MCF 10A (cell line): Measurements from ENCODE around the gene PNMT. TPM values are rescaled to one million over a fixed set of nuclear protein-coding genes. Genes with fewer than 3 reads are reported as not detected.

Source experiments
- BruUV-seq: library from RNA; stranded (reverse); fragments of 400-500 nt; replicated peaks from 2 replicates; lab custom pipeline; 2021; lab: Mats Ljungman, UMichigan
- CTCF ChIA-PET: fragments of 300-600 bp; sonication (Branson Sonifier 250); formaldehyde crosslinking; extraction: SDS; loops from one replicate; lab custom pipeline; 2021; ENCODE audit warnings: antibody characterized with exemption, inconsistent platforms; lab: Yijun Ruan, JAX
- POLR2A ChIA-PET: fragments of 300-600, 350-650 bp; sonication (Branson Sonifier 250); formaldehyde crosslinking; extraction: SDS; loops from one replicate; lab custom pipeline; 2020; ENCODE audit warnings: antibody characterized with exemption, inconsistent platforms; lab: Yijun Ruan, JAX
- DNase-seq: peaks from one replicate; pipeline ENCODE4 v3.0.0-alpha.2; 2018; ENCODE audit not compliant: unreplicated experiment
- H3K27ac Mint-ChIP-seq: one replicate; pipeline ENCODE4 v1.8.0; 2022; ENCODE audit warnings: mild to moderate bottlenecking, low read depth, mixed read lengths; ENCODE audit not compliant: unreplicated experiment
- H3K27me3 Mint-ChIP-seq: one replicate; pipeline ENCODE4 v1.8.0; 2022; ENCODE audit warnings: mixed read lengths; ENCODE audit not compliant: insufficient read depth, unreplicated experiment
- H3K36me3 Mint-ChIP-seq: one replicate; pipeline ENCODE4 v1.8.0; 2022; ENCODE audit warnings: mild to moderate bottlenecking, moderate library complexity, mixed read lengths; ENCODE audit not compliant: insufficient read depth, unreplicated experiment
- H3K4me1 Mint-ChIP-seq: one replicate; pipeline ENCODE4 v1.8.0; 2022; ENCODE audit warnings: mixed read lengths; ENCODE audit not compliant: insufficient read depth, unreplicated experiment
- H3K4me3 Mint-ChIP-seq: one replicate; pipeline ENCODE4 v1.8.0; 2022; ENCODE audit warnings: mild to moderate bottlenecking, moderate library complexity, mixed read lengths; ENCODE audit not compliant: unreplicated experiment
- H3K9me3 Mint-ChIP-seq: one replicate; pipeline ENCODE4 v1.8.0; 2022; ENCODE audit warnings: mixed read lengths; ENCODE audit not compliant: unreplicated experiment
- intact Hi-C: fragments of 100-400 bp; cut with micrococcal nuclease; formaldehyde crosslinking; loops from 2 replicates; pipeline ENCODE4 v1.14.1; 2022
- total RNA-seq: library from RNA; stranded (reverse); gene quantifications from 2 replicates; pipeline ENCODE4 v1.2.3, GENCODE V29; 2022
- TF ChIP-seq, protein P1 (sequence below): fragments of 200-600 bp; IDR thresholded peaks from one replicate; pipeline ENCODE4 v1.8.0; 2022; ENCODE audit warnings: antibody characterized with exemption, mild to moderate bottlenecking; ENCODE audit not compliant: unreplicated experiment

Gene PNMT
- total RNA-seq, 1 experiment from 2014 or later, result not detected

DNA sequence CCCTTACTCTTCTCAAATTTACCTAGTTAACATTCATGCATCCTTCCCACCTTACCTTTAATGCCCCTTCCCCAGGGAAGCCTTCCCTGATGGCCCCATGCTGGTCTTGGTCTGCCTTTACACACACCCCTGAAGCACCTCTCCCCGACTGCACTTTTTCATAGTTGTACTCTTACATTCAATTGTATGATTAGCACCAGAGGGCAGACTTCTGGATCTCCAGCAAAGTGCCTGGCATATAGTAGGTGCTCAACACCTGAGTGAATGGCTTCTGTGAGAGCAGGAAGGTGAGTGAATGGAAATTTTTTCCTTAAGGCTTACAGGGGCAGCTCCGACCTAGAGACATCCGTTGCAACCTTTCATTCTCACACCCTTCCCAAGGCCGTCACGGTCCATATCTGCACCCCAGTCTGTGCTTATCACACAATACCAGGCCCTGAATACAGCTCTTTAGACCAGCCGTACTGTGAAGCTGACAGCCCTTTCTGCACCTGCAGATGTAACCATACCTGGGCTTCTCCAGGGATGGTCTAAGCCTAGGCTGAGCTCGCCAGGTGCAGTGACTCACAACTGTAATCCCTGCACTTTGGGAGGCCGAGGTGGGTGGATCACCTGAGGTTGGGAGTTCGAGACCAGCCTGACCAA, 15.2 kb downstream of the PNMT start:
- no peaks in the 10 kb centered on the region for H3K27me3 Mint-ChIP-seq
- peaks cover 11% of the 10 kb centered on the region for H3K36me3 Mint-ChIP-seq
- no TSS peak for BruUV-seq
- DNase-seq, result no peak
- CTCF ChIA-PET, result interaction anchor here (0.6 to 1.6 kb wide), 3 partner anchors 30 to 70 kb away, joined by 3 to 4 read pairs (median 4); no protein-coding TSS in a partner anchor
- H3K9me3 Mint-ChIP-seq, result no peaks in the 10 kb centered on the region
- peaks cover 6% of the 10 kb centered on the region for H3K4me1 Mint-ChIP-seq
- TF ChIP-seq, protein P1, sequence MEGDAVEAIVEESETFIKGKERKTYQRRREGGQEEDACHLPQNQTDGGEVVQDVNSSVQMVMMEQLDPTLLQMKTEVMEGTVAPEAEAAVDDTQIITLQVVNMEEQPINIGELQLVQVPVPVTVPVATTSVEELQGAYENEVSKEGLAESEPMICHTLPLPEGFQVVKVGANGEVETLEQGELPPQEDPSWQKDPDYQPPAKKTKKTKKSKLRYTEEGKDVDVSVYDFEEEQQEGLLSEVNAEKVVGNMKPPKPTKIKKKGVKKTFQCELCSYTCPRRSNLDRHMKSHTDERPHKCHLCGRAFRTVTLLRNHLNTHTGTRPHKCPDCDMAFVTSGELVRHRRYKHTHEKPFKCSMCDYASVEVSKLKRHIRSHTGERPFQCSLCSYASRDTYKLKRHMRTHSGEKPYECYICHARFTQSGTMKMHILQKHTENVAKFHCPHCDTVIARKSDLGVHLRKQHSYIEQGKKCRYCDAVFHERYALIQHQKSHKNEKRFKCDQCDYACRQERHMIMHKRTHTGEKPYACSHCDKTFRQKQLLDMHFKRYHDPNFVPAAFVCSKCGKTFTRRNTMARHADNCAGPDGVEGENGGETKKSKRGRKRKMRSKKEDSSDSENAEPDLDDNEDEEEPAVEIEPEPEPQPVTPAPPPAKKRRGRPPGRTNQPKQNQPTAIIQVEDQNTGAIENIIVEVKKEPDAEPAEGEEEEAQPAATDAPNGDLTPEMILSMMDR, result no peak
- no peak overlapping the region for H3K4me3 Mint-ChIP-seq
- no peak overlapping the region for H3K27ac Mint-ChIP-seq
- intact Hi-C loops, result no loop called here
- POLR2A ChIA-PET, result interaction anchor here (1.3 kb wide), 1 partner anchor 28 kb away, joined by 4 read pairs; no protein-coding TSS in a partner anchor

DNA sequence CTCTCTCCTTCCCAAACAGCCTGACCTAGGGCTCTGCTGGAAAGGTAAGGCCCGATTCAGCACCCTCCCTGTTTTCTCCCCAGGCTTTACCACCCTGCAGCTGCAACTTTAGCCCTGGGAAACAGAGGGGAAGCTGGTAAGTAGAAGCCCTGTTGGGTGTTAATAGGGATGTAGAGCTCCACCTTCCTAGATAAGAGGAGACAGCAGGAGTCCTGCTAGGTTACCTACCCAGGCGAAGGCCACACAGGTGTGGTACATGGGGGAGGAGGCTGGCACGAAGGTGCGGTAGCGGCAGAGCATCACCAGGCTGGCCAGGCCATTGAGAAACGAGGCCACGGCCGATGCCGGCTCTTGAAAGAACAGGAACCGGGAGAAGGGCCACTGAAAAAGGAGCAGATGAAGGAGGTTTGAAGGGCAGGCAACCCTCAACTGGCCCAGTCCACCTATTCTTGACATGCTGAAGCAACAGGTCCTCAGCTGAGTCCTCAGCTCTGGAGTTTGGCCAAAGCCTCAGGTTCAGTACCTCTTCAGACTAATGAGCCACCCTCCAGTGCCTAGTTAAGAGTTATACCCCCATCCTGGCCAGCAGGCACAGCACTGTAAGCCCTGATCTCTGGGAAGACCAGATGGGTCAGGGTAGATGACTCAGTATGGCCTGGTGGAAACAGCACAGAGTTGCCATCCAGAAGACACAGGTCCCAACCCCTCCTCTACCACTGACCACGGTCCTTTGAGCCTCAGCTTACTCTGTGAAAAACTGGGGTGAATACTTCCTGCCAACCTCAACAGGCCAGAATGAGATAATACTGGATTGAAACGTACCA, 16.3 kb downstream of the PNMT start:
- no peak for DNase-seq
- Mint-ChIP-seq H3K4me1 (peaks cover 14% of the 10 kb centered on the region), H3K27me3 (no peaks in the 10 kb centered on the region), H3K4me3 (no peak overlapping the region), H3K27ac (no peak overlapping the region), H3K9me3 (no peaks in the 10 kb centered on the region), H3K36me3 (peaks cover 11% of the 10 kb centered on the region)
- BruUV-seq, result no TSS peak
- POLR2A ChIA-PET, result interaction anchor here (1.3 kb wide), 1 partner anchor 29 kb away, joined by 4 read pairs; no protein-coding TSS in a partner anchor
- TF ChIP-seq, protein P1, result no peak
- intact Hi-C loops, result loop anchor here (5.0 kb wide), 2 partner anchors 47 to 58 kb away; partner anchors contain the start of gene STARD3
- CTCF ChIA-PET, result interaction anchor here (0.6 to 1.6 kb wide), 4 partner anchors 13 to 236 kb away, joined by 3 to 5 read pairs (median 4); no protein-coding TSS in a partner anchor

DNA sequence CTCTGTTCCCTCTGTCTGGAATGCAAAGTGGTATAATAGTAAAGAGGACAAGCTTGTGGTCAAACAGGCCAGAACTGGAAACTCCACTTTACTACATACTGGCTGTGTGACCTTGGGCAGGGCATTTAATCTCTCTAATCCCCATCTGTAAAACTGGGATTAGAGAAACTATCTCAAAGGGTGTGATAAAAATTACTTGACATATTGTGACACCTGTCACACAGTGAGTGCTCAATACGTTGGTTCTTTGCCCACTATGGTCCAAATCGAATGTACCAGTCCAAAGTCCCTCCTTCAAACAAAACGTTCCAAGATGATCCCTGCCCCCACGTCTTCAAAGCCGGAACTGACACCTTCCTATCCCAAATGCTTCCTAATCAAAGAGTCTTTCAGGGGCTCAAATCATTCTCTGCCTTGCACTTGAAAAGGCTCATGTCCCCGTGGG, 18.9 kb downstream of the PNMT start:
- H3K36me3 Mint-ChIP-seq, result peaks cover 11% of the 10 kb centered on the region
- BruUV-seq, result TSS peak; percentile 74
- no peaks in the 10 kb centered on the region for H3K27me3 Mint-ChIP-seq
- DNase-seq, result no peak
- TF ChIP-seq, protein P1, result no peak
- H3K9me3 Mint-ChIP-seq, result no peaks in the 10 kb centered on the region
- H3K27ac Mint-ChIP-seq, result peak overlapping the region; percentile 95
- intact Hi-C loops, result loop anchor here (5.0 kb wide), 2 partner anchors 50 to 55 kb away; partner anchors contain the start of gene STARD3
- H3K4me1 Mint-ChIP-seq, result peaks cover 14% of the 10 kb centered on the region
- ChIA-PET CTCF (interaction anchor here (0.6 to 1.1 kb wide), 3 partner anchors 13 to 66 kb away, joined by 3 read pairs; partner anchors contain the start of gene ERBB2), POLR2A (interaction anchor here (0.9 to 4.1 kb wide), 8 partner anchors 13 to 83 kb away, joined by 3 to 68 read pairs (median 11); partner anchors contain the start of genes ERBB2, MIEN1 and STARD3)
- peak overlapping the region; percentile 79 for H3K4me3 Mint-ChIP-seq
